ENCODE results near the gene ZNF692.

Gene ZNF692

DNA sequence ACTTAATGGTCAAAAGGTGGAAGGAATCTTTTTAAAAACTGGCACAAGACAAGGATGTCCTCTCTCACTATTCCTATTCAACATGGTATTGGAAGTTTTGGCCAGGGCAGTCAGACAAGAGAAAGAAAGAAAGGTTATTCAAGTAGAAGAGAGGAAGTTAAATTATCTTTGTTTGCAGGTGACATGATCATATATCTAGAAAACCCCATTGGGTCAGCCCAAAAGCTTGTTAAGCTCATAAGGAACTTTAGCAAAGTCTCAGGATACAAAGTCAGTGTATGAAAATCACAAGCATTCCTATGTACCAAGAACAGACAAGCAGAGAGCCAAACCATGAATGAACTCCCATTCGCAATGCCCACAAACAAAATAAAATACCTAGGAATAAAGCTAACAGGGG, 41.8 kb upstream of the ZNF692 start:
- Histone ChIP-seq H3K4me1 (ENCODE audit: insufficient read depth, low read length) (peaks cover 6% of the 10 kb centered on the region), H3K4me3 (ENCODE audit: low read depth in 1 of 2, low read length in 2 of 2) (no peak overlapping the region), H3K4me2 (ENCODE audit: insufficient read depth, low read length) (no peak overlapping the region), H3K27ac (ENCODE audit: low read length) (no peak overlapping the region), H3K79me2 (ENCODE audit: insufficient read depth, low read length) (no peaks in the 10 kb centered on the region), H2AFZ (ENCODE audit: low read depth, low read length) (no peak overlapping the region), H3K9me3 (ENCODE audit: insufficient read depth, low read length, severe bottlenecking) (no peaks in the 10 kb centered on the region), H3K36me3 (ENCODE audit: insufficient read depth, low read length) (no peaks in the 10 kb centered on the region), H3K9ac (ENCODE audit: low read depth, low read length) (no peak overlapping the region), H4K20me1 (ENCODE audit: insufficient read depth, low read length) (no peaks in the 10 kb centered on the region), H3K27me3 (ENCODE audit: insufficient read depth, low read length, poor library complexity) (peaks cover 10% of the 10 kb centered on the region)
- ATAC-seq (ENCODE audit: insufficient read depth, low read depth) (no peak), DNase-seq (no peak)
- no peak for TF ChIP-seq EZH2 (IDR thresholded peaks at IDR 0.05; ENCODE audit: borderline replicate concordance, low read depth, low read length, severe bottlenecking)
- TF ChIP-seq, protein P1, sequence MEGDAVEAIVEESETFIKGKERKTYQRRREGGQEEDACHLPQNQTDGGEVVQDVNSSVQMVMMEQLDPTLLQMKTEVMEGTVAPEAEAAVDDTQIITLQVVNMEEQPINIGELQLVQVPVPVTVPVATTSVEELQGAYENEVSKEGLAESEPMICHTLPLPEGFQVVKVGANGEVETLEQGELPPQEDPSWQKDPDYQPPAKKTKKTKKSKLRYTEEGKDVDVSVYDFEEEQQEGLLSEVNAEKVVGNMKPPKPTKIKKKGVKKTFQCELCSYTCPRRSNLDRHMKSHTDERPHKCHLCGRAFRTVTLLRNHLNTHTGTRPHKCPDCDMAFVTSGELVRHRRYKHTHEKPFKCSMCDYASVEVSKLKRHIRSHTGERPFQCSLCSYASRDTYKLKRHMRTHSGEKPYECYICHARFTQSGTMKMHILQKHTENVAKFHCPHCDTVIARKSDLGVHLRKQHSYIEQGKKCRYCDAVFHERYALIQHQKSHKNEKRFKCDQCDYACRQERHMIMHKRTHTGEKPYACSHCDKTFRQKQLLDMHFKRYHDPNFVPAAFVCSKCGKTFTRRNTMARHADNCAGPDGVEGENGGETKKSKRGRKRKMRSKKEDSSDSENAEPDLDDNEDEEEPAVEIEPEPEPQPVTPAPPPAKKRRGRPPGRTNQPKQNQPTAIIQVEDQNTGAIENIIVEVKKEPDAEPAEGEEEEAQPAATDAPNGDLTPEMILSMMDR (IDR thresholded peaks at IDR 0.05; ENCODE audit: borderline replicate concordance, extremely low read depth, low read length, poor library complexity, severe bottlenecking): no peak

GRCh38 chr1:248897412-248898337, 38.8 kb upstream of the ZNF692 start:
- ATAC-seq (ENCODE audit: insufficient read depth, low read depth): no peak

DNA sequence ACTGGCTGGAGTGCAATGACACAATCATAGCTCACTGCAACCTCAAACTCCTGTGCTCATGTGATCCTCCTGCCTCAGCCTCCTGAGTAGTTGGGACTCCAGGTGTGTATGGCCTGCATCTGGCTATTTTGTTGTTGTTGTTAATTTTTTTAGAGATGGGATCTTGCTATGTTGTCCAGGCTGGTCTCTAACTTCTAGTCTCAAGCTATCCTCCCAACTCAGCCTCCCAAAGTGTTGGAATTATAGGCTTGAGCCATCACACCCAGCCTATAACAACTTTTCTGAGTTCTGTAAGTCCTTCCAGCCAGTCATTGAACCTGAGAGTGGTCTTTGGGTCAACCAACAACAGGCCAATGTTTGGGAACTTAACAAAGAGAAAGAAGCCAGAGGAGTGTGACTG, 36.0 kb upstream of the ZNF692 start:
- Histone ChIP-seq H3K9me3 (ENCODE audit: insufficient read depth, low read length, severe bottlenecking) (no peaks in the 10 kb centered on the region), H3K27ac (ENCODE audit: low read length) (no peak overlapping the region), H4K20me1 (ENCODE audit: insufficient read depth, low read length) (no peaks in the 10 kb centered on the region), H3K79me2 (ENCODE audit: insufficient read depth, low read length) (no peaks in the 10 kb centered on the region), H3K4me2 (ENCODE audit: insufficient read depth, low read length) (no peak overlapping the region), H2AFZ (ENCODE audit: low read depth, low read length) (no peak overlapping the region), H3K27me3 (ENCODE audit: insufficient read depth, low read length, poor library complexity) (peaks cover 7% of the 10 kb centered on the region), H3K9ac (ENCODE audit: low read depth, low read length) (no peak overlapping the region), H3K4me1 (ENCODE audit: insufficient read depth, low read length) (no peaks in the 10 kb centered on the region), H3K4me3 (ENCODE audit: low read depth in 1 of 2, low read length in 2 of 2) (no peak overlapping the region), H3K36me3 (ENCODE audit: insufficient read depth, low read length) (no peaks in the 10 kb centered on the region)
- DNase-seq (no peak), ATAC-seq (ENCODE audit: insufficient read depth, low read depth) (no peak)
- TF ChIP-seq, protein P1 (IDR thresholded peaks at IDR 0.05; ENCODE audit: borderline replicate concordance, extremely low read depth, low read length, poor library complexity, severe bottlenecking): no peak
- no peak for TF ChIP-seq EZH2 (IDR thresholded peaks at IDR 0.05; ENCODE audit: borderline replicate concordance, low read depth, low read length, severe bottlenecking)

More at GRCh38 chr1:248897412-248898337, 38.8 kb upstream of the ZNF692 start:
- H3K4me1 ChIP-seq (ENCODE audit: insufficient read depth, low read length): no peaks in the 10 kb centered on the region
- no peak overlapping the region for H2AFZ ChIP-seq (ENCODE audit: low read depth, low read length)
- no peak overlapping the region for H3K9ac ChIP-seq (ENCODE audit: low read depth, low read length)
- H3K79me2 ChIP-seq (ENCODE audit: insufficient read depth, low read length): no peaks in the 10 kb centered on the region
- H3K4me3 ChIP-seq (ENCODE audit: low read depth in 1 of 2, low read length in 2 of 2): no peak overlapping the region
- H3K4me2 ChIP-seq (ENCODE audit: insufficient read depth, low read length): no peak overlapping the region
- H3K27me3 ChIP-seq (ENCODE audit: insufficient read depth, low read length, poor library complexity): peaks cover 7% of the 10 kb centered on the region
- no peak overlapping the region for H3K27ac ChIP-seq (ENCODE audit: low read length)
- no peaks in the 10 kb centered on the region for H3K36me3 ChIP-seq (ENCODE audit: insufficient read depth, low read length)
- no peak for DNase-seq
- no peaks in the 10 kb centered on the region for H4K20me1 ChIP-seq (ENCODE audit: insufficient read depth, low read length)
- no peaks in the 10 kb centered on the region for H3K9me3 ChIP-seq (ENCODE audit: insufficient read depth, low read length, severe bottlenecking)
- TF ChIP-seq, protein P1 (IDR thresholded peaks at IDR 0.05; ENCODE audit: borderline replicate concordance, extremely low read depth, low read length, poor library complexity, severe bottlenecking): no peak
- TF ChIP-seq EZH2 (IDR thresholded peaks at IDR 0.05; ENCODE audit: borderline replicate concordance, low read depth, low read length, severe bottlenecking): no peak
